GM23338 (cell line): Measurements from ENCODE around the gene NUF2. TPM values are rescaled to one million over a fixed set of nuclear protein-coding genes. Genes with fewer than 3 reads are reported as not detected.

Experiments
- polyA plus RNA-seq: library from polyadenylated mRNA; unstranded; fragments of >200 nt; fragmentation: Nextera tagmentation; extraction: Ambion mirVana; gene quantifications from 2 replicates; pipeline ENCODE4 v1.2.1, GENCODE V29; 2016
- total RNA-seq: library from RNA; depleted of rRNA; stranded (reverse); fragments of >200 nt; shearing (Covaris generic); gene quantifications from 2 replicates; pipeline ENCODE4 v1.2.3, GENCODE V29; 2014; rRNA removed

The NUF2 gene
- total and polyA plus RNA-seq, 2 experiments from 2014 or later: 21.7 to 51.4 TPM

Other genes with a start within 250 kb of the NUF2 start
- 42.7 and 48.3 TPM in 2 replicates for gene RGS5, start 119.0 kb upstream of the NUF2 start, total RNA-seq
- gene RGS5, start 119.0 kb upstream of the NUF2 start, polyA plus RNA-seq: 18.4 and 23.4 TPM in 2 replicates